Activated T-cell treated with anti-CD3 and anti-CD28 coated beads, Interleukin-2, amount 50 U/mL, for 24 hours (primary cell): ENCODE results near the gene CNTNAP2.

ENCODE experiments used
- DNase-seq: peaks from one replicate; pipeline ENCODE4 v3.0.0-alpha.2; 2020
- H3K27ac Mint-ChIP-seq: 2 replicates; pipeline ENCODE4 v1.8.0; 2020; ENCODE audit warnings: mild to moderate bottlenecking, mixed read lengths
- H3K27me3 Mint-ChIP-seq: 2 replicates; pipeline ENCODE4 v1.8.0; 2020; ENCODE audit warnings: mixed read lengths
- H3K36me3 Mint-ChIP-seq: 2 replicates; pipeline ENCODE4 v1.8.0; 2020; ENCODE audit warnings: low read depth, mixed read lengths
- H3K4me1 Mint-ChIP-seq: 2 replicates; pipeline ENCODE4 v1.8.0; 2020; ENCODE audit warnings: low read depth, mixed read lengths
- H3K4me3 Mint-ChIP-seq: 2 replicates; pipeline ENCODE4 v1.8.0; 2020; ENCODE audit warnings: mild to moderate bottlenecking, moderate library complexity, mixed read lengths
- H3K9me3 Mint-ChIP-seq: 2 replicates; pipeline ENCODE4 v1.8.0; 2020; ENCODE audit warnings: mixed read lengths

The CNTNAP2 gene

DNA sequence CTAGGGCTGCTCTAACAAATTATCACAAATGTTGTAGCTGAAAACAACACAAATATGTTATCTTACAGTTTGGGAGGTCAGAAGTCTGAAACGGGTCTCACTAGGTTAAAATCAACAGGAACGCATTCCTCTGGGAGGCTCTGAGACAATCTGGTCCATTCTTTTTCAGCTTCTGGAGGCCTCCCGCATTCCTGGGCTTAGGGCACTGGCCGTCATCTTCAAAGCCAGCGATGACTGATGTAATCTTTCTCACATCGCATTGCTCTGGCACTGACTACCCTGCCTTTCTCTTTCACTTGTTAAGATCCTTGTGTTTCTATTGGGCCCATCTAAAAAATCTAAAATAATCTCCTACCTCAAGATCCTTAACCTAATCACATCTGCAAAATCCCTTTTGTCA, 1402.5 kb downstream of the CNTNAP2 start:
- DNase-seq, result no peak
- Mint-ChIP-seq H3K27me3 (no peaks in the 10 kb centered on the region), H3K27ac (no peak overlapping the region), H3K4me3 (no peak overlapping the region), H3K4me1 (no peaks in the 10 kb centered on the region), H3K36me3 (no peaks in the 10 kb centered on the region), H3K9me3 (peaks cover 8% of the 10 kb centered on the region)

DNA sequence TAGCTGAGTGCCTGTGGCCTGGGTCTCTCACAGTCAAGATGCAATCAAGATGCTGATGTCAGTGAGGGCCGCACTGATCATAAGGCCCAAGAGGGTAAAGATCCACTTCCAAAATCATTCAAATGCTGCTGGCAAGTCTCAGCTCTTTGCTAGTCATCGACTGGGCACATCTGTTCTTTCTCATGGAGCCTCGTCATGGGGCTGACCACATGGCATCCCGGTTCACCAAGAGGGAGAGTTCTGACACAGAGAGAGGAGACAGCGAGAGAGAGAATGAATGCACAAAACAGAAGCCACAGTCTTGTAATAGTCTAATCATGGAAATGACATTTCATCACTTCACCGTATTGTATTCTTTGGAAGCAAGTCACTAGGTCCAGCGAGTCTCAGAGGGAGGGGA, 1406.5 kb downstream of the CNTNAP2 start:
- no peak for DNase-seq
- Mint-ChIP-seq H3K36me3 (no peaks in the 10 kb centered on the region), H3K27ac (no peak overlapping the region), H3K27me3 (no peaks in the 10 kb centered on the region), H3K4me3 (no peak overlapping the region), H3K9me3 (peaks cover 3% of the 10 kb centered on the region), H3K4me1 (no peaks in the 10 kb centered on the region)

DNA sequence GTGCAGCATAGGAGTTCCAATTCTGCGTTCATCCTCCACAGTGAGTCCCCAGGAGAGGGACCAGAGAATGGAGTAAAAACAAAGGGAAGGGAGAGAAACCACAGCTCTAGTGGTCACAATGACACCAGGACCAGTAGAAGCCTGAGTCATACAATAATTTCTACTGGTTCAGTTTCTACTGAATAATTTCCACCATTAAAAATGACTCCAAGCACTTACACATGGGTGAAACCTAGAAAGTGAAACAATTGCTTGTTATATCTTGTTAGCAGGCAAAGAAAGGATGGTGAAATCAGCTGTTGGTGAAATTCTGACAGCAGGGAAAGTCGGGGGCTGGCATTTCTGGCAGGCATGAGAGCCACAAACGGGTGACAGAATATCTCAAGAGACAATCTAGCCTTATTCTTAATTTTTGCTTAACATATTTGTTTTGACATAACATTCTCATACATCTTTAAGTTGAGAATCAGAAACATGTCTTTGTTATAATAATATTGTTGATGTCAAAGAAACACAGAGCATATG, 1408.2 kb downstream of the CNTNAP2 start:
- Mint-ChIP-seq H3K9me3 (peaks cover 7% of the 10 kb centered on the region), H3K27me3 (no peaks in the 10 kb centered on the region), H3K4me3 (no peak overlapping the region), H3K27ac (no peak overlapping the region), H3K4me1 (no peaks in the 10 kb centered on the region), H3K36me3 (no peaks in the 10 kb centered on the region)
- no peak for DNase-seq

DNA sequence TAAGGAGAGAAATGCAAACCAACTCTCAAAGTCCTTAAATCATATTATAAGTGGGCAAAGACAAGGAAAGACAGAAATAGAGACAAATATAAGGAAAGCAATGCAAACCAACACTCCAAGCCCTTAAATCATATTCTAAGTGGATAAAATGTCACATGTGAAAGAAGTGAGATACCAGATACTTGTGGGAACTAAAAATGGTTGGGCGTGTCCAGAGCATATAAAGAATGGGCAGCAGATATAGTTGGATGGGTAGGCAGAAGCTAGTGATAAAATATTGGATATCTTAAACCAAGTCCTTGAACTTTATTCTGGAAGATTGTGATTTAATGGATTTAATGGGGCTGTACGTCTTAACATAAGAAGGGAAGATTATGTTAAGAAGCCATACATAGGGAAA, 1408.7 kb downstream of the CNTNAP2 start:
- DNase-seq, result no peak
- Mint-ChIP-seq H3K4me1 (no peaks in the 10 kb centered on the region), H3K9me3 (peaks cover 7% of the 10 kb centered on the region), H3K36me3 (no peaks in the 10 kb centered on the region), H3K27me3 (no peaks in the 10 kb centered on the region), H3K27ac (no peak overlapping the region), H3K4me3 (no peak overlapping the region)

DNA sequence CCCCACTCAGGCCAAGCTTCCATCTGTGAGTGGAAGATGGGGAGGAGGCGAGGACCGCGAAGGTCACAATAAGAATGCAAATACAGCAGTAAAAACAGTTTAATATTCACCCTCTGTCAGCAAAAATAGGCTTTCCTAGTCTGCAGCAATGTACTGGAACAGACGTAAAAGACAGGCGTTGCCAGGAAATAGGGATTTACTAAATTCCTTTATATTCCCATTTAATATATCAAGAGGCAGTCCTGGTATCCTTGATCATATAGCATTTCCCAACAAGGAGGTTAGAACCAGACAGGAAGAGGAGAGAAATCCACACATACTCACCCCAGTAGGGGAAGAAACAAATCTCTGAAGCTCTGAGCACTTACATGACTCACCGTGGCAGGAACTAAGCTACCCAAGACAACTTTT, 1419.1 kb downstream of the CNTNAP2 start:
- no peaks in the 10 kb centered on the region for H3K4me1 Mint-ChIP-seq
- DNase-seq, result no peak
- no peaks in the 10 kb centered on the region for H3K36me3 Mint-ChIP-seq
- no peak overlapping the region for H3K4me3 Mint-ChIP-seq
- H3K27me3 Mint-ChIP-seq, result no peaks in the 10 kb centered on the region
- H3K27ac Mint-ChIP-seq, result no peak overlapping the region
- peaks cover 7% of the 10 kb centered on the region for H3K9me3 Mint-ChIP-seq

DNA sequence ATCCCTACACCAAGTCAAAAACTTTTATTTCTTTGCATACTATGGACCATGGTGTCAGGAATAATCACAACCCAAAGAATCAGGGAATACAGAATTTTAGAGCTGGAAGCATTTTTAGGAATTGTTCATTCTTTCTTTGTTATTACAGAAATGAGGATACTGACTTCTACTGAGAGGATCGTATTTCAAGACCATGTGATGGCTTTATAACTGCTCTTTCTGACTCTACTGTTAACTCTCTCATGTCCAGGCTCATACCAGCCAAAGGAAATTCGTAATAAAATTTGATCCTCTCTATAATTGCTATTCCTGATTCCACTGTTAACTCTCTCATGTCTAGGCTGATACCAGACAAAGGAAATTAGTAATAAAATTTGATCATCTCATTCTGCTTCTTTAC, 1423.1 kb downstream of the CNTNAP2 start:
- Mint-ChIP-seq H3K36me3 (no peaks in the 10 kb centered on the region), H3K4me1 (no peaks in the 10 kb centered on the region)

DNA sequence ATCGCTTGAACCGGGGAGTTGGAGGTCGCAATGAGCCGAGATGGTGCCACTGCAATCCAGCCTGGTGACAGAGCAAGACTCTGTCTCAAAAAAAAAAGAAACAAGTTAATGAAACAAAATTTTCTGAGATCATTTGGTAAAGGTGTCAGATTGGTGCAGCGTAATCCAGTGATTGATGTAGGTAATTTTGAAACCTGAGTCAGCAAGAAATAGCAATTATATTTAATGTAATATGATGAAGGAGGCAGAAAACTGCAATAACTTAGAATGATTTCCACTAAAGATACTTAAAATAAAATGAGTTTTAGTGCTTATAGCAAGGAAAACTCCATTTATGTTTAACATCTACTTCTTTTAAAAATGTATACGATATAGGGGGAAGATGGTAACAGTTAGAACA, 1424.1 kb downstream of the CNTNAP2 start:
- Mint-ChIP-seq H3K9me3 (peaks cover 13% of the 10 kb centered on the region), H3K4me1 (no peaks in the 10 kb centered on the region), H3K27me3 (no peaks in the 10 kb centered on the region), H3K36me3 (no peaks in the 10 kb centered on the region), H3K4me3 (no peak overlapping the region), H3K27ac (no peak overlapping the region)
- DNase-seq, result no peak

More for the DNA sequence above, 1423.1 kb downstream of the CNTNAP2 start:
- H3K27ac Mint-ChIP-seq, result no peak overlapping the region
- H3K27me3 Mint-ChIP-seq, result no peaks in the 10 kb centered on the region
- H3K9me3 Mint-ChIP-seq, result peaks cover 11% of the 10 kb centered on the region
- H3K4me3 Mint-ChIP-seq, result no peak overlapping the region
- no peak for DNase-seq

DNA sequence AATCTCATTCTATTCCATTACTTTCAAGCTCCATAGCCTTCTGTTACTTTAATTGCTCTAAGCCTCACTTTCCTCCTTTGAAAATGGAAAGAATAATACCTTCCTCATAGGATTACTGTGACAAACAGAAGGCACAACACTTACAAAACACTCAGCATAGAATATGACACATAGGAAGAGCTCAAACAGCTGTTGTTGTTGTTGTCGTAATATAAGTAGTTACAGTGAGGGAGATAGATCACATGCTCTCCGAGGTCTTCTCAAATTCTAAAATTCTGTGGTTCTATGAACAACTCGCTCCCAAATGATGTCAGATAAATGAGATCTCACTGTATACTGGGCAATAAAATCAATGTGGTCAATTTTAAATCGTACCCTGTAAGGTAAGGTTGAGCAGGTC, 1424.7 kb downstream of the CNTNAP2 start:
- Mint-ChIP-seq H3K4me3 (no peak overlapping the region), H3K36me3 (no peaks in the 10 kb centered on the region), H3K27me3 (no peaks in the 10 kb centered on the region), H3K4me1 (no peaks in the 10 kb centered on the region), H3K27ac (no peak overlapping the region), H3K9me3 (peaks cover 17% of the 10 kb centered on the region)
- DNase-seq, result no peak

DNA sequence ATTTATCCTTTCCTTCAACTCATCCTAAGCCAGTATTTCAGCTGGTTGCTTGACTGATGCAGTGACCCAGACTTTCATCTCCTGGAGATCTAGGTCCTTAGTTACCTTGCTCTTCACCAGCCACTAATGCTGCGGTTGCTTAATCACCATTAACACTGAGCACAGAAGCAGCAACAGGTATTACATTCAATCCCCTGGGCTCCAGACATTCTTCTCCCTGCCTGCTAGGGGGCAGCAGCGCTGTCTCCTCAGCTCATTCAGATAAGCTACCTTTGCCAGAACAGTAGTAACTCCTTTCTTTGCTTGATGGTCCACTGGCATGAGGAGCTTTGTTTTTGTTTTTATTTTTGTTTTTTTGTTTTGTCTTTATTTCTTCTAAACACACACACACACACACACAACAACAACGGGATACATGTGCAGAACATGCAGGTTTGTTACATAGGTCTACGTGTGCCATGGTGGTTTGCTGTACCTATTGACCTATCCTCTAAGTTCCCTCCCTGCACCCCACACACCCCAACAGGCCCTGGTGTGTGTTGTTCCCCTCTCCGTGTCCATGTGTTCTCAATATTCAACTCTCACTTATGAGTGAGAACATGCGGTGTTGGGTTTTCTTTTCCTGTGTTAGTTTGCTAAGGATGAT, 1430.8 kb downstream of the CNTNAP2 start:
- DNase-seq, result no peak
- Mint-ChIP-seq H3K4me1 (no peaks in the 10 kb centered on the region), H3K9me3 (peaks cover 21% of the 10 kb centered on the region), H3K27me3 (no peaks in the 10 kb centered on the region), H3K36me3 (no peaks in the 10 kb centered on the region), H3K4me3 (no peak overlapping the region), H3K27ac (no peak overlapping the region)

DNA sequence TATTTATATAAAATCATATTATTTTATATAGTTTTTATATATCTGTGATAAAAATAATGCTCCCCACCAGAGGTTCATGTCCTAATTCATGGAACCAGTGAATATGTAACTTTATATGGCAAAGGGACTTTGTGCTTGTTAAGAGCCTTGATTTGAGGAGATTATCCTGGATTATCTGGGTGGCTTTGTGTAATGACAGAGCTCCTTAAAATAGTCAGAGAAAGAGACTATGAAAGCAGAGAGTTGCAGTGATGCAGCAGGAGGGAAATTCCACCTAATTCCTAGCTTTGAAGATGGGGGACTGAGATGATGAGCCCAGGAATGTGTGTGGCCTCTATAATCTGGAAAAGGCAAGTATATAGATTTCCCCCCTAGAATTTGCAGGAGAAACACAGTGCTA, 1439.7 kb downstream of the CNTNAP2 start:
- no peak for DNase-seq
- Mint-ChIP-seq H3K4me1 (no peaks in the 10 kb centered on the region), H3K9me3 (no peaks in the 10 kb centered on the region), H3K36me3 (no peaks in the 10 kb centered on the region), H3K27me3 (no peaks in the 10 kb centered on the region), H3K4me3 (no peak overlapping the region), H3K27ac (no peak overlapping the region)

DNA sequence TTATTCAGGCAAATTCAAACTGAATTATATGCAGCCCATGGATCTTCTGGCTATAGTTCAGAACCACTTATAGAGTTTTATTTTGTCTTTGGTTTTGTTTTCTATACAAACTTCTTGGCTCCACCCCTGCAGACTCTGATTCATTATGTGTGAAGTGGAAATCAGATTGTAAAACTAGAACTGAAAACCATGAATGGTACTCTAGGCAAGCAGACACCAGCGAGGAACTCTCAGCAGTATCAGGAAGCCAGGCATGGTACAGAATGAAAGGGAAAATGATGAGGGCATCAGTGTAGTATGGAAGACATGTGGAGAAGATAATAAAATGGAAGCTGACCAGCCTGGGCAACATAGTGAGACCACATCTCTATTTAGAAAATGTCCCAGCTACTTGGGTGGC, 1447.1 kb downstream of the CNTNAP2 start:
- no peaks in the 10 kb centered on the region for H3K36me3 Mint-ChIP-seq
- DNase-seq, result no peak
- no peak overlapping the region for H3K4me3 Mint-ChIP-seq
- H3K27ac Mint-ChIP-seq, result no peak overlapping the region
- no peaks in the 10 kb centered on the region for H3K4me1 Mint-ChIP-seq
- no peaks in the 10 kb centered on the region for H3K27me3 Mint-ChIP-seq
- peaks cover 10% of the 10 kb centered on the region for H3K9me3 Mint-ChIP-seq

DNA sequence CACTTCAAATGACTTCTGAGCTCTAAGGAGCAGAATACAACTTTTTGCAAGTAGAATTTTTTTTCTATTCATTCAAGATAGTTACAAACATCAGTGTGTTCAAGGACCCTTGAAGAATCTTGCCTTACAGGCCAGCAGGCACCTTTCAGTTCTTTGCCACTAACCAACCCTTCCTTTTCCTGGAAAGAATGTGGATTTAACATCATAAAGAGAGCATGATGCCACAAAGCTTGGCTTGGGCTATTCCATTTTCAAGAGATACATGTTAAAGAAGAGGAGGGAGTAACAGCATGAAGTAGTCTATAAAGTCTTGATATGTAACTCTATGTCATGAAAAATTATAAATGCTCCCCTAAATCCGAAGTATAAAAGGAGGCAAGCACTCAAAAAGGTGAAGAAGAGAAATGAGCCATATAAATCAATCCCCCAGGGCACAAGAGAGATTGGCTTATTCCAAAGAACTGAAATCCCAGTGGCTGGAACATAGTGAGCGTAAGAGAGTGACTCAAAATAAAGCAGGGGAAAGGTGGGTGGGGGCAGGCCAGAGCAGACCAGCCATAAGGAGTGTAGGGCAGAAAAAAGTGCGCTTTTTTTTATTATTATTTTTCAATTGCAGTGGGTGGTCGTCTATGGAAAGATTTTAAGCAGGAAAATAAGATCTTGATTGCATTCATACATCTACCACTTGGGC, 1448.3 kb downstream of the CNTNAP2 start:
- Mint-ChIP-seq H3K27ac (no peak overlapping the region), H3K9me3 (peaks cover 10% of the 10 kb centered on the region), H3K4me3 (no peak overlapping the region), H3K27me3 (no peaks in the 10 kb centered on the region), H3K36me3 (no peaks in the 10 kb centered on the region), H3K4me1 (no peaks in the 10 kb centered on the region)
- DNase-seq, result no peak

DNA sequence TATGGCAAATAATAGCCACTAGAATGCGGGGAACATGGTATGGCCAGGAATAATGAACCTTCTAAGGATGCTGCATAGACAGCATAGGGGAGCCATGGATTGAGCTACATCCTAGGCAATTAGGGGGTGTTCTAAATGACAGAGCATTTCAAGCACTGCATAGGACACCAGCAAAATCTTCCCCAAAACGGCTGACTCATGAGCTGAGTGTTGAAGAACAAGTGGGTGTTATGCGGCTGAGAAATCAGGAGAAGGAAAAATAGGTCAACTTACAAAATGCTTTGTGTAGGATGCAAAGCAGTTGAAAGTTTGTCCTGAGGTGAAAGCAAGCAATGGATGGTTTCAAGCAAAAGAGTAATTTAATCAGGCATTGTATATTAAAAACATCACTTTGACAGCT, 1450.4 kb downstream of the CNTNAP2 start:
- no peak overlapping the region for H3K4me3 Mint-ChIP-seq
- H3K9me3 Mint-ChIP-seq, result peaks cover 10% of the 10 kb centered on the region
- no peaks in the 10 kb centered on the region for H3K27me3 Mint-ChIP-seq
- H3K36me3 Mint-ChIP-seq, result no peaks in the 10 kb centered on the region
- H3K4me1 Mint-ChIP-seq, result no peaks in the 10 kb centered on the region
- DNase-seq, result no peak
- H3K27ac Mint-ChIP-seq, result no peak overlapping the region

DNA sequence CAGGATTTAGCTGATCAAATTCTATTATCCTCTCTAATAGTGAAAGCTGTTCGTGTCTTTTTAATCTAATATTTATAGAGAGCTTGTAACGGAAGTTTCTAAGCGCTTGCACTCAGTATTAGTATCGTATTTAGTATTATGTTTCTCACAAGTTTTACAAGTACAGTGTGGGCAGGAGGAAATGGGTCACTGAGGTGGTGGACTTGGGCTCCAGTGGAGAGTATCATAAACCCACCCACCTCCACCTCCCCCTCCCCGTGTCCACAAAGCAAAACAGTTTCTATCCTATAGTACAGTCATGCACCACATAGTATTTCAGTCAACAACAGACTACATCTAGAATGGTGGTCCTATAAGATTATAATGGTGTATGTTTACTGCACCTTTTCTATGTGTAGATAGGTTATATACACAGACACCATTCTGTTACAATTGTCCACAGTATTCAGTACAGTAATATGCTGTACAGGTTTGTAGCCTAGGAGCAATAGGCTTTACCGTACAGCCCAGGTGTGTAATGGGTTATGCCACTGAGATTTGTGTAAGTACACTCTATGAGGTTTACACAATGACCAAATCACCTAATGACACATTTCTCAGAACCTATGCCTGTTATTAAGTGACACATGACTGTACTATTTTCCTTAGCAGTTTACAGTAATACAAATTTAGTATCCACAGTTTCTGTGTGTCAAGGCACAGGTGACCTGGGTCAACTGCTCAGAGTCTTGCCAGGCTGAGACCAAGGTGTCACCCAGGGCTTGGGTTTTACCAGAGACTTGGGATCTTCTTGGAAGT, 1452.7 kb downstream of the CNTNAP2 start:
- H3K27me3 Mint-ChIP-seq, result no peaks in the 10 kb centered on the region
- peaks cover 6% of the 10 kb centered on the region for H3K9me3 Mint-ChIP-seq
- DNase-seq, result no peak
- H3K36me3 Mint-ChIP-seq, result no peaks in the 10 kb centered on the region
- no peak overlapping the region for H3K27ac Mint-ChIP-seq
- H3K4me3 Mint-ChIP-seq, result no peak overlapping the region
- no peaks in the 10 kb centered on the region for H3K4me1 Mint-ChIP-seq

DNA sequence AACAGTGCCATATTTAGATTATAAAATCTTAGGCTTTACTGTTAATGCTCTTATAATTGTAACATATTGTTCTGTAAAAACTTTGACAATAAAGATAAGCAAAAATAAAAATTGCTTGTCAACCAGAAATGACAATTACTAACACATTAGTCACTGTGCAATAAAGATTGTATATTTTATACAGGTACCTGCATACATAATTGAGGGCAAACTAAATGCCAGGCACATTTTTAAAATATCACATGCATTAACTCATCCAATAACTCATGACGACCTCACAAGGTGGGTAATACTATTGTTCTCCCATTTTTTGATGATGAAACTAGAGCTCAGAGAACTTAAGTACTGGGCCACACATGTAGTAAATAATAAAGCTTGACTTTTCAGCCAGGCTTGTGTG, 1453.8 kb downstream of the CNTNAP2 start:
- peaks cover 6% of the 10 kb centered on the region for H3K9me3 Mint-ChIP-seq
- H3K27me3 Mint-ChIP-seq, result no peaks in the 10 kb centered on the region
- no peaks in the 10 kb centered on the region for H3K4me1 Mint-ChIP-seq
- H3K36me3 Mint-ChIP-seq, result no peaks in the 10 kb centered on the region
- H3K27ac Mint-ChIP-seq, result no peak overlapping the region
- no peak overlapping the region for H3K4me3 Mint-ChIP-seq
- no peak for DNase-seq
